ENCODE results near the gene SHROOM4. TPM values are rescaled to one million over a fixed set of nuclear protein-coding genes. Genes with fewer than 3 reads are reported as not detected.

The SHROOM4 gene
- total and polyA plus RNA-seq, 2 donors (not counting 1 experiment from before 2014, with no cell fraction given) = not detected

- H3K4me3 Mint-ChIP-seq = no peak overlapping the region
- Histone ChIP-seq H3K27ac (ENCODE audit: low read length in 2 of 2) (no peak overlapping the region), H3K4me3 (ENCODE audit: control extremely low read depth in 1 of 5, extremely low read depth in 1 of 5, insufficient read depth in 1 of 5, low read depth in 2 of 5, low read length in 4 of 5) (no peak overlapping the region), H3K9ac (ENCODE audit: low read length) (no peak overlapping the region), H4K20me1 (ENCODE audit: control insufficient read depth, insufficient read depth, low read length, poor library complexity, severe bottlenecking) (no peaks in the 10 kb centered on the region), H3K4me2 (replicated peaks; ENCODE audit: low read depth, low read length, poor library complexity, severe bottlenecking) (no peak overlapping the region), H3K36me3 (replicated peaks in 1 of 2; ENCODE audit: control extremely low read depth in 1 of 2, control insufficient read depth in 1 of 2, extremely low read depth in 1 of 2, insufficient read depth in 2 of 2, low read length in 1 of 2) (no peaks in the 10 kb centered on the region), H2AFZ (ENCODE audit: insufficient read depth, low read depth, low read length, poor library complexity, severe bottlenecking) (no peak overlapping the region), H3K4me1 (ENCODE audit: control insufficient read depth in 2 of 2, insufficient read depth in 2 of 2, low read length in 2 of 2) (no peaks in the 10 kb centered on the region), H3K9me3 (ENCODE audit: control extremely low read depth in 1 of 3, control insufficient read depth in 2 of 3, insufficient read depth in 1 of 3, low read length in 2 of 3) (no peaks in the 10 kb centered on the region), H3K27me3 (replicated peaks in 1 of 4; ENCODE audit: control extremely low read depth in 1 of 4, control insufficient read depth in 3 of 4, insufficient read depth in 4 of 4, low read length in 3 of 4) (no peaks in the 10 kb centered on the region), H3K79me2 (ENCODE audit: control insufficient read depth, insufficient read depth, low read length) (no peaks in the 10 kb centered on the region)
- no peak for ATAC-seq (ENCODE audit: low read depth)
- intact Hi-C loops (cut with micrococcal nuclease) = no loop called here
- POLR2A ChIA-PET = no interaction called here
- CTCF ChIA-PET = no interaction called here
- WGBS (ENCODE audit: insufficient coverage) = no CpG with 5 or more reads among the region's 1 CpG
- H3K27me3 Mint-ChIP-seq = no peaks in the 10 kb centered on the region
- no peaks in the 10 kb centered on the region for H3K4me1 Mint-ChIP-seq
- no peaks in the 10 kb centered on the region for H3K9me3 Mint-ChIP-seq (ENCODE audit: insufficient read depth)
- TF ChIP-seq EZH2 (IDR thresholded peaks at IDR 0.05; ENCODE audit: borderline replicate concordance, insufficient read depth, low read depth, low read length, poor library complexity, severe bottlenecking) = no peak
- TF ChIP-seq CTCF (IDR thresholded peaks at IDR 0.05) = no peak
- no peak for DNase-seq
- H3K27ac Mint-ChIP-seq = no peak overlapping the region
These were observed 136.2 kb downstream of the SHROOM4 start for GRCh38 chrX:50677789-50678188.

DNA sequence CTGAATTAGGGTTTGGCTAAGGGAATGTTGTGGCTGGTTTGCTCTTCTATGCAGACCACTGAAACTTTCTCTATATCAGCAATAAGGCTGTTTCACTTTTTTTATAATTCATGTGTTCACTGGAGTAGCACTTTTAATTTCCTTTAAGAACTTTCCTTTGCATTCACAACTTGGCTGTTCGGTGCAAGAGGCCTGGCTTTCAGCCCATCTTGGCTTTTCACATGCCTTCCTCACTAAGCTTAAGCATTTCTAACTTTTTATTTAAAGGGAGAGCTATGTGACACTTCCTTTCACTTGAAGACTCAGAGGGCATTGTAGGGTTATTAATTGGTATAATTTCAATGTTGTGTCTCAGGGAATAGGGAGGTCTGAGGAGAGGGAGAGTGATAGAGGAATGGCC is 142.3 kb downstream of the SHROOM4 start:
- no peaks in the 10 kb centered on the region for H3K27me3 Mint-ChIP-seq
- Histone ChIP-seq H3K4me3 (ENCODE audit: control extremely low read depth in 1 of 5, extremely low read depth in 1 of 5, insufficient read depth in 1 of 5, low read depth in 2 of 5, low read length in 4 of 5) (no peak overlapping the region), H3K9me3 (ENCODE audit: control extremely low read depth in 1 of 3, control insufficient read depth in 2 of 3, insufficient read depth in 1 of 3, low read length in 2 of 3) (no peaks in the 10 kb centered on the region), H3K27me3 (replicated peaks in 1 of 4; ENCODE audit: control extremely low read depth in 1 of 4, control insufficient read depth in 3 of 4, insufficient read depth in 4 of 4, low read length in 3 of 4) (peaks cover 0 to 2% (median 0%) of the 10 kb centered on the region in 4 experiments), H3K9ac (ENCODE audit: low read length) (no peak overlapping the region), H3K27ac (ENCODE audit: low read length in 2 of 2) (no peak overlapping the region), H3K79me2 (ENCODE audit: control insufficient read depth, insufficient read depth, low read length) (no peaks in the 10 kb centered on the region), H4K20me1 (ENCODE audit: control insufficient read depth, insufficient read depth, low read length, poor library complexity, severe bottlenecking) (no peaks in the 10 kb centered on the region), H3K4me2 (replicated peaks; ENCODE audit: low read depth, low read length, poor library complexity, severe bottlenecking) (no peak overlapping the region), H2AFZ (ENCODE audit: insufficient read depth, low read depth, low read length, poor library complexity, severe bottlenecking) (no peak overlapping the region), H3K36me3 (replicated peaks in 1 of 2; ENCODE audit: control extremely low read depth in 1 of 2, control insufficient read depth in 1 of 2, extremely low read depth in 1 of 2, insufficient read depth in 2 of 2, low read length in 1 of 2) (no peaks in the 10 kb centered on the region), H3K4me1 (ENCODE audit: control insufficient read depth in 2 of 2, insufficient read depth in 2 of 2, low read length in 2 of 2) (no peaks in the 10 kb centered on the region)
- CTCF ChIA-PET = no interaction called here
- DNase-seq (no peak), ATAC-seq (ENCODE audit: low read depth) (no peak)
- H3K4me3 Mint-ChIP-seq = no peak overlapping the region
- no peaks in the 10 kb centered on the region for H3K4me1 Mint-ChIP-seq
- H3K27ac Mint-ChIP-seq = no peak overlapping the region
- no CpG with 5 or more reads among the region's 1 CpG for WGBS (ENCODE audit: insufficient coverage)
- TF ChIP-seq EZH2 (IDR thresholded peaks at IDR 0.05; ENCODE audit: borderline replicate concordance, insufficient read depth, low read depth, low read length, poor library complexity, severe bottlenecking) = no peak
- no peak for TF ChIP-seq CTCF (IDR thresholded peaks at IDR 0.05)
- intact Hi-C loops (cut with micrococcal nuclease) = no loop called here
- no peaks in the 10 kb centered on the region for H3K9me3 Mint-ChIP-seq (ENCODE audit: insufficient read depth)
- POLR2A ChIA-PET = no interaction called here
